ENCODE measurements around the gene SHROOM3.

The SHROOM3 gene

DNA sequence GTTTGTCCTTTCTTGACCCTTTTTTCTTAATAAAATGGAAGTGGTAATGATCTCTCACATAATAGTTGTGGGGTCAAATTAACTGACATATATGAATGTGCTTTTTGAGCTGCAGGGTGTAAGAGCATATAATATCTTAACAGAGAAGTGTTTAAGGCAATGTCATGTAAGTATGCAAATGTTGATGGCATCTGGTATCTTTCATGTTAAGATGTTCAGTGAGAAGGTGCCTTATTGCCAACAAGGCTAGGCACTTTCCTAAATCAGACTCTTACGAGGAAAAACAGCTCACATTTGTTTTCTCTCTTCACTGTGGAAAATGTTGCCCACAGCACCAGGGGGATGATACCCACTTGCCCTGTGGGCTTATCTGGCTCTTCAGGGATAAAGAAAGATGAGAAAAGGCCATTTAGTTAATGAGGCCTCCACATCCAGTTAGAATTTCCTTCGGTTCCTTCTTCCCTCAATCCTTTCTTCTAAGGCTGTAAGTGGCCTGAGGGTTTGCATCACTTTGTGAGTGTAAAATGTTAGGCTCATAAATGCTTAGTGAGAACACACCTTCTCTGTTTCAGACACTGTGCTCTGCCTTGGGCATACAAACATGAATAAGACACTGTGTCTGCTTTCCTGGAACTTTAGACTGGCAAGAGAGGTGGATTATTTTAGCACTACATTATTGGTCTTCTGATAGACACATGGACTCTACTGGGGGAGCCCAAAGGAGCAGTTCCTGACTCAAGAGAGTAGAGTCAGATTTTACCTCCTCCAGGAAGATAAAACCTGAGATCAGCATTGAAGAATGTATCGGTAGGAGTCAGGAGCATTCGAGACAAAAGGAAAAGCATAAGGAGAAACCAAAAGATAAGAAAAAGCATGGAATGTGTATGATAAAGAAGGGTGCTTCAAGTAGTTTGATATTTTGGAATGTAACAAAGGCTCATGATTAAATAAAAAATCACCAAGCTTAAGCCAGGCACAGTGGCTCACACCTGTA lies 327.4 kb downstream of the SHROOM3 start:
- in situ Hi-C loops (cut with MboI; ENCODE audit: low sequenced_read_pairs): no loop called here

DNA sequence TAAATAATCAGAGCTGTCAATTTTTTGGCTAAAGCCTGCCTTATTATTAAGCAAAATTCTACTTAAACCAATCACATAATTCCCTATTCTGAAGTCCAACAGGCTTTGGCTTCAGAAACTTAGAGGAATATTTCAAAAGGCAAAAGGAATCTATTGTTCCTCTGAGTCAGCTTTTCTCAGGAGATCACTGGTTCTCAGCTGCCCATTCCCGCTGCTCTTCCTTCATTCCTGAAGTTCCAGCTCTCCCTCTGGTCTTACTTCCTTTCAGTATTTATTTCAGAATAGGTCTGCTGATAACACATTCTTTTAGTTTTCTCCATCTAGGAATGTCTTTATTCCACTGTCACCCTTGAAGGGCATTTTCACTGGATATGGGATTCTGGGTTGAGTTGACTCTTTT lies 329.2 kb downstream of the SHROOM3 start:
- in situ Hi-C loops (cut with MboI; ENCODE audit: low sequenced_read_pairs): no loop called here

GRCh38 chr4:76765473-76766183 lies 330.6 kb downstream of the SHROOM3 start:
- in situ Hi-C loops (cut with MboI; ENCODE audit: low sequenced_read_pairs): no loop called here

GRCh38 chr4:76767983-76768382 lies 333.0 kb downstream of the SHROOM3 start:
- in situ Hi-C loops (cut with MboI; ENCODE audit: low sequenced_read_pairs): no loop called here

- in situ Hi-C loops (cut with MboI; ENCODE audit: low sequenced_read_pairs): no loop called here
These were observed 337.6 kb downstream of the SHROOM3 start for GRCh38 chr4:76772498-76773106.

- in situ Hi-C loops (cut with MboI; ENCODE audit: low sequenced_read_pairs): no loop called here
These were observed 338.7 kb downstream of the SHROOM3 start for GRCh38 chr4:76773766-76774165.

DNA sequence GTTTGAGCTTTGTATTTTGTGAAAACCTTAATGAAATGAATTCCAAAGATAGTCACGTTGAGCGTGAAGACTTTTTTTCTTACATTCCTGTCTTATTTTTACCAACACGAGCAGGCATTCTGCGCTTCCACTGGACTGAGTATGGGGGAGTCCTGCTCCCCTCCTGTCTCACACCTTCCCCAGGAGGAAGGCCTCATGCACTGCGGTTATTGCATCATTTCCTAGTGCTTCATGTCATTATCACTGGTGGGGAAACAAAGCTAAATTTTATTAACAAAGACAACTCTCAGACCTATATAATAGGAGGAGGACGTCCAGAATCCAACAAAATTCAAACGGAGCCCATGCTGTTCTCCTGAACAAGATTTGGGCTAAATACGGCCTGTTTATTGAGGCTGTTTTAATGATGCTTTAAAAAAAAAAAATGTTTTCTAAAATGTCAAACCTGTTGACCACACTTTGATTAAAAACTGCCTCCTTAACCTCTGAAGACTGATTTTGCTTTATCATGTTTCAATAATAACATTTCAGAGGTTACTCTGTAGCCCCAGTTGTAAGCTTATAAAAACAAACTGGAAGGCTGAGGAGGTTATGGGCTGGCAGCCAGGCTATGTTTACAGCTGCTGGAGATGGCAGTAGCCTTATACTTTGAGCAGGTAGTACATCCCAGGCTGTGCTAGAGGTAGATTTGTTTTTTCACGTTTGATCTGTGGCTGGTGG lies 344.9 kb downstream of the SHROOM3 start:
- in situ Hi-C loops (cut with MboI; ENCODE audit: low sequenced_read_pairs): no loop called here

GRCh38 chr4:76780781-76781697 lies 346.0 kb downstream of the SHROOM3 start:
- in situ Hi-C loops (cut with MboI; ENCODE audit: low sequenced_read_pairs): no loop called here

- in situ Hi-C loops (cut with MboI; ENCODE audit: low sequenced_read_pairs): no loop called here
These were observed 346.9 kb downstream of the SHROOM3 start for GRCh38 chr4:76781698-76782595.

GRCh38 chr4:76782837-76783236 lies 347.8 kb downstream of the SHROOM3 start:
- in situ Hi-C loops (cut with MboI; ENCODE audit: low sequenced_read_pairs): no loop called here

DNA sequence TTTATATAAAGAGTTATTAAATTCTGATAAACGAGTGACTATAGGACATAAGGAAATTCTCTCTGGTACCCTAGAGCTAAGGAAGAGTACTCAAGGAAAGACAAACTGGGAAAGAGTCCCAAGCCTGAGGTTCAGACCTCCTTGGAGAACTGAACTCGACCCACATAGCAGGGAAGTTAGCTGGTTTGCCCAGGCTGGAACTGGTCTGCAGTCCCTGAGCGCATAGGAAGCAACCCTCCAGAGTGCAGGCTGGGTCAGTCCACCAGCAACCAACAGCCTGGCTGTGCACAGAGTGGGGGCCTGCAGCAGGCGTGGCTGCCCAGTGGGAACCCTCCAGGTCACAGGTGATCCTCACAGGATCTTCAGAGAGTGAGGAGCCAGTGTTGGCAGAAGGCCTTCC lies 348.8 kb downstream of the SHROOM3 start:
- in situ Hi-C loops (cut with MboI; ENCODE audit: low sequenced_read_pairs): no loop called here

- in situ Hi-C loops (cut with MboI; ENCODE audit: low sequenced_read_pairs): no loop called here
These were observed 349.2 kb downstream of the SHROOM3 start for GRCh38 chr4:76784237-76784636.

- in situ Hi-C loops (cut with MboI; ENCODE audit: low sequenced_read_pairs): no loop called here
These were observed 352.9 kb downstream of the SHROOM3 start for GRCh38 chr4:76787898-76788297.

GRCh38 chr4:76790377-76790776 lies 355.3 kb downstream of the SHROOM3 start:
- in situ Hi-C loops (cut with MboI; ENCODE audit: low sequenced_read_pairs): no loop called here

DNA sequence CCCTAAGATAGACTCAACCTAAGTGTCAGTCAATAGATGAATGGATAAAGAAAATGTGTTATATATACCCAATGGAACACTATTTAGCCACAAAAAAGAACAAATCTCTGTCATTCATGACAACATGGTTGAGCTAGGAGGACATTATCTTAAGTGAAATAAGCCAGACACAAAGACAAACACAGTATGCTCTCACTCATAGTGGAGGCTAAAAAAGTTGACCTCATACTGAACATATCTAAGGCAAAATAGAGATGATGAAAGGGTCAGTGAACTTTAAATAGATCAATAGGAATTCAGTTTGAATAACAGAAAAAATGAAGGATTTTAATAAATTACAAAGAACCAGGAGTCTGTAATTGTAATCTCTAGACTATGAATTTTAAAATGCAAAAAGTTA lies 356.4 kb downstream of the SHROOM3 start:
- in situ Hi-C loops (cut with MboI; ENCODE audit: low sequenced_read_pairs): no loop called here

DNA sequence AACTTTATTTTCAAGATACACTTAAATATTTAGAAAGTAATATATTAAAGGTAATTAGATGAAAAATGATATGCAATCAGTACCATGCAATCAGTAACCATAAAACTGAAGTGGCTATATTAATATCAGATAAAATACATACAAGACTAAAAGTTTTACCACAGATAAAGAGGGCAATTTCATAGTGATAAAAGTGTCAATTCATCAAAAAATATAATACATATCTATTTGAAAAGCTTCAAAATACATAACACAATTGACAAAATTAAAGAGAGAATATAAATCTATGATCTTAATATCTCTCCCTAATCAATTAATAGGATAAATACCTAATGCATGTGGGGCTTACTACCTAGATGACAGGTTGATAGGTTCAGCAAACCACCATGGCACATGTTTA lies 357.4 kb downstream of the SHROOM3 start:
- in situ Hi-C loops (cut with MboI; ENCODE audit: low sequenced_read_pairs): no loop called here

GRCh38 chr4:76795243-76795642 lies 360.2 kb downstream of the SHROOM3 start:
- in situ Hi-C loops (cut with MboI; ENCODE audit: low sequenced_read_pairs): no loop called here

- in situ Hi-C loops (cut with MboI; ENCODE audit: low sequenced_read_pairs): no loop called here
These were observed 364.1 kb downstream of the SHROOM3 start for GRCh38 chr4:76799140-76799539.

GRCh38 chr4:76799718-76800117 lies 364.7 kb downstream of the SHROOM3 start:
- in situ Hi-C loops (cut with MboI; ENCODE audit: low sequenced_read_pairs): no loop called here
